NCI-H446 treated with DMSO at 0.1 percent for 48 hours (cell line): ENCODE measurements around the gene TSC22D4.
"Not testable (repeated sequence)": the region's sequence is repeated elsewhere in the genome, so short reads cannot be mapped to it uniquely, and the experiment has no call there.

Experiments
- DNase-seq: peaks from one replicate; lab custom pipeline; 2025; lab: John Stamatoyannopoulos, UW

The TSC22D4 gene

GRCh38 chr7:100472854-100473499, 6.0 kb downstream of the TSC22D4 start:
- DNase-seq = no peak

GRCh38 chr7:100472121-100472851, 6.7 kb downstream of the TSC22D4 start:
- DNase-seq = no peak

GRCh38 chr7:100471021-100471420, 8.0 kb downstream of the TSC22D4 start:
- DNase-seq = no peak

- peak; percentile 10 for DNase-seq
These were observed 9.6 kb downstream of the TSC22D4 start for GRCh38 chr7:100469227-100470044.

GRCh38 chr7:100467638-100468373, 11.2 kb downstream of the TSC22D4 start:
- no peak for DNase-seq

- no peak for DNase-seq
These were observed 12.1 kb downstream of the TSC22D4 start for GRCh38 chr7:100466653-100467605.

- DNase-seq = peak; percentile 31
These were observed 13.2 kb downstream of the TSC22D4 start for GRCh38 chr7:100465702-100466311.

GRCh38 chr7:100465299-100465698, 13.7 kb downstream of the TSC22D4 start:
- no peak for DNase-seq

GRCh38 chr7:100464791-100465190, 14.2 kb downstream of the TSC22D4 start:
- DNase-seq = no peak

GRCh38 chr7:100464210-100464660, 14.8 kb downstream of the TSC22D4 start, which contains the start of gene SPACDR:
Gene SPACDR, minus strand, starts transcription at chr7:100464260. Its CDS starts 235 bp downstream, at chr7:100464025.
- no peak for DNase-seq

GRCh38 chr7:100457033-100457432, 22.0 kb downstream of the TSC22D4 start:
- DNase-seq = no peak

- DNase-seq = no peak
These were observed 22.5 kb downstream of the TSC22D4 start for GRCh38 chr7:100456562-100456961.

- no peak for DNase-seq
These were observed 23.8 kb downstream of the TSC22D4 start for GRCh38 chr7:100455206-100455605.

GRCh38 chr7:100453854-100454253, 25.2 kb downstream of the TSC22D4 start:
- not testable (repeated sequence) for DNase-seq

GRCh38 chr7:100452513-100452912, 26.5 kb downstream of the TSC22D4 start:
- DNase-seq = no peak

GRCh38 chr7:100449190-100449795, 29.7 kb downstream of the TSC22D4 start:
- no peak for DNase-seq

- not testable (repeated sequence) for DNase-seq
These were observed 31.7 kb downstream of the TSC22D4 start for GRCh38 chr7:100447363-100447762.

GRCh38 chr7:100446040-100446439, 33.0 kb downstream of the TSC22D4 start:
- no peak for DNase-seq
